Prostate gland (tissue), 2 donors: Measurements from ENCODE around the gene GLYATL3.

Experiments used
- CTCF ChIP-seq, 4 experiments: fragments of 200-600 bp in 2 of 4; fragments of 450-650 bp in 2 of 4; sonication (generic) in 2 of 4; IDR thresholded peaks; 1 replicate in 3 of 4; 2 replicates in 1 of 4; pipeline ENCODE4 v1.5.1; 2016 to 2019; ENCODE audit warnings: antibody characterized with exemption in 4 of 4, mild to moderate bottlenecking in 2 of 4, moderate library complexity in 2 of 4
- POLR2A ChIP-seq: fragments of 450-650 bp; IDR thresholded peaks from one replicate; pipeline ENCODE4 v1.6.1; 2016; ENCODE audit warnings: antibody characterized with exemption, mild to moderate bottlenecking

DNA sequence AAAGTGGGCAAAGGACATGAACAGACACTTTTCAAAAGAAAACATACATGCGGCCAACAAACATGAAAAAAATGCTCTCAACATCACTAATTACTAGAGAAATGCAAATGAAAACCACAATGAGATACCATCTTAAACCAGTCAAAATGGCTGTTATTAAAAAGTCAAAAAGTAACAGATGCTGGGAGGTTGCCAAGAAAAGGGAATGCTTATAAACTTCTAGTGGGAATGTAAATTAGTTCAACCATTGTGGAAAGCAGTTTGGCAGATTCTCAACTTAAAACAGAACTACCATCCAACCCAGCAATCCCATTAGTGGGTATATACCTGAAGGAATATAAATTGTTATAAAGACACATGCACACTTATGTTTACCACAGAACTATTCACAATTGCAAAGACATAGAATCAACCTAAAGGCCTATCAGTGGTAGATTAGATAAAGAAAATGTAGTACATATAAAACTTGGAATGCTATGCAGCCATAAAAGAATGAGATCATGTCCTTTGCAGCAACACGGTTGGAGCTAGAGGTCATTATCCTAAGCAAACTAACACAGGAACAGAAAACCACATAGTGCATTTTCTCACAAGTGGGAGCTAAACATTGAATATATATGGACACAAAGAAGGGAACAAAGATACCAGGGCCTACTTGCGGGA is 20.3 kb upstream of the GLYATL3 start:
- TF ChIP-seq CTCF (IDR thresholded peaks at IDR 0.05) (no peak), POLR2A (no peak)
